Spinal cord (tissue), 10 donors: ENCODE measurements around the gene WWC2. TPM values are rescaled to one million over a fixed set of nuclear protein-coding genes. Genes with fewer than 3 reads are reported as not detected.
A peak's percentile ranks its signal among the peaks of the same experiment; 100 is the strongest.

Experiments
- DNase-seq, 6 donors: peaks; one replicate each; pipeline versions ENCODE4 v3.0.0 to v3.0.0-alpha.2; 2013 to 2015; ENCODE audit warnings: low spot score in 6 of 6, low read depth in 4 of 6
- H3K27ac ChIP-seq: one replicate; pipeline ENCODE4 v1.5.1; 2013; ENCODE audit warnings: low read depth, low read length, control low read depth
- H3K27me3 ChIP-seq: one replicate; pipeline ENCODE4 v1.6.1; 2013; ENCODE audit warnings: low read length; ENCODE audit not compliant: control insufficient read depth, insufficient read depth
- H3K36me3 ChIP-seq: one replicate; pipeline ENCODE4 v1.6.1; 2013; ENCODE audit warnings: low read length; ENCODE audit not compliant: control insufficient read depth, insufficient read depth
- H3K4me1 ChIP-seq: one replicate; pipeline ENCODE4 v1.6.1; 2013; ENCODE audit warnings: low read length; ENCODE audit not compliant: control insufficient read depth, insufficient read depth
- H3K4me3 ChIP-seq: one replicate; pipeline ENCODE4 v1.5.1; 2013; ENCODE audit warnings: low read depth, low read length, control low read depth
- H3K9me3 ChIP-seq: one replicate; pipeline ENCODE4 v1.6.1; 2013; ENCODE audit warnings: low read length; ENCODE audit not compliant: control insufficient read depth, insufficient read depth
- WGBS: methylation state at CpG from one replicate; pipeline ENCODE4 v1.1.5; 2013; ENCODE audit warnings: missing lambda C conversion rate; ENCODE audit not compliant: insufficient coverage; 5-methylcytosine and 5-hydroxymethylcytosine counted together
- polyA plus RNA-seq, 2 donors: library from polyadenylated mRNA; unstranded; fragments of 120-200 nt; gene quantifications; one replicate each; pipeline ENCODE4 v1.2.1, GENCODE V29; 2013; ENCODE audit not compliant: insufficient read length in 2 of 2
- total RNA-seq, 2 donors: library from RNA; depleted of rRNA in 1 of 2; stranded (reverse); fragments of 120-200 nt in 1 of 2; fragments of >200 nt in 1 of 2; gene quantifications; one replicate each; pipeline versions ENCODE4 v1.2.3 to v1.2.4, GENCODE V29; 2013 to 2014
- donor health status: healthy.

The WWC2 gene
- total and polyA plus RNA-seq, 4 donors, result 19.0 to 33.4 (median 25.9) TPM

DNA sequence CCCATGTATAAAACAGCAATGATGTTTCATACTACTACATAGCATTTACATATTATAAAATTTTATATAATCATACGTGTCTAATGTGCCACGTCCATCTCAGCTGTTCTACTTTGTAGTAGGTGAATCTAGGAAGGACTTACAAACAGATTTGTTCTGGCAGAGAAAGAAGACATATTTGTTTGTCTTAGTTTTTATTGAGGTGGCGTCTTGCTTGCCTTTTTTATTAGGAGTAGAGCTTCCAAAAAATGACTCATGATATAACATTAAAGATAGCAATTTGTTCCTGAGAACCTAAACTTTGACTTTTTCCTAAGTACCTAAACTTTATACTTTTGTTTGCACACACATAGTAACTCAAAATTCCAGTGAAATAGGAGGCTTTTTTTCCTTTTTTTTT is 156.4 kb downstream of the WWC2 start:
- no CpG with 5 or more reads among the region's 3 CpGs for WGBS
- Histone ChIP-seq H3K9me3 (no peaks in the 10 kb centered on the region), H3K4me3 (no peak overlapping the region)

DNA sequence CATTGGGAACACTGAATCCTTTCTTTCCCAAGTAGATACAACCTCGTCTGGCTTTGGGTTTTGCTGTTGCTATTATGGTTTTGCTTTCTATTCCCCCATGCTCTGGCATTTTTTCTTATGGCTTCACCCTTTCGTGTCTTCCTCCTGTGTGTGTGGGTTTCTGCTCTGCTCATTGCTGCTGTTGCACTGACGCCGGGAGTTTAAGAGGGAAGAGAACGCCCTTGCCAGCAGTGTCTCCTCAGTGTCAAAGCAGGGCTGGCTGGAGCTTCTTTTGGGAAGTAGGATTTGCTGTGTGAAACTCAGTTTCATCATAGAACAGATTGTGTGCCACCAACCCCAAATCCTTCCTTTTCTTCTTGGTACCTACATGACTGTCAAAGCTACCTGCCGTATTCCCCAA is 157.3 kb downstream of the WWC2 start:
- Histone ChIP-seq H3K4me3 (no peak overlapping the region), H3K36me3 (peaks cover 15% of the 10 kb centered on the region), H3K27me3 (no peaks in the 10 kb centered on the region), H3K27ac (no peak overlapping the region), H3K9me3 (no peaks in the 10 kb centered on the region), H3K4me1 (no peaks in the 10 kb centered on the region)
- whole genome bisulfite sequencing, result 80% methylated on average over 1 of the region's 6 CpGs
- peak in 1 of 6 donors; percentile 16 for DNase-seq

More for the DNA sequence above, 156.4 kb downstream of the WWC2 start:
- Histone ChIP-seq H3K27me3 (no peaks in the 10 kb centered on the region), H3K4me1 (no peaks in the 10 kb centered on the region), H3K27ac (no peak overlapping the region), H3K36me3 (peaks cover 9% of the 10 kb centered on the region)
- DNase-seq, result no peak

DNA sequence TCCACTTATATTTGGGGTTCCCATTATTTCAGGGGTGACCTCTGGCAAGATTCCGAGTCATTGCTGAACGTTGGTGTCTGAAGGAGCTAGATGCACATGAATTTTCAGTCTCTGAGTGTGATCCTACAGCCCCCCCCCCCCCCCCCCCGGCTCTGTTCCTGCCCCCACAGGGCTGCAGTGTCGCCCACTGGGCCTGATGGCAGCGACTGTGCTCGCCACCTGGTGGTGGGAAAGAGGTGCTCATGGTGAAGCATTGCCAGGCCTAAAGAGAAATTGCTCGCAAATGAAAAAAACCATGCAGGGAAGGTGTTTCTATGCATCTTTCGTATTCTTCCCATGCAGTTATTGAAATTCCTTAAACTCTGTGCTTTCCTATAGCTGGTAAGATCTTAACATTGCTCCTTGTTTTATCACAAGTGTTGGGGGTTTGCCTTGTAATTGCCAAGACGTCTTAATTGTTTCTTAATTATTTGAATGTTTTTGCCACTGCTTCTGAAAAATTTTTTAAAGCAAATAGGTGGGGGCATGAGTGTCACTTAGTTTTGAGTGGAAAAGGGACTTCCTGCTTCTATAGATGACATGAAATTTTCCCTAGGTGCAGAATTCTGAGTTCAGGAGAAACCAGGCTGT is 157.8 kb downstream of the WWC2 start:
- H3K4me3 ChIP-seq, result no peak overlapping the region
- no peaks in the 10 kb centered on the region for H3K27me3 ChIP-seq
- no peaks in the 10 kb centered on the region for H3K9me3 ChIP-seq
- H3K36me3 ChIP-seq, result peaks cover 15% of the 10 kb centered on the region
- H3K4me1 ChIP-seq, result no peaks in the 10 kb centered on the region
- DNase-seq, result peak in 2 of 6 donors; percentile 68 to 78
- no peak overlapping the region for H3K27ac ChIP-seq
- no CpG with 5 or more reads among the region's 9 CpGs for WGBS

DNA sequence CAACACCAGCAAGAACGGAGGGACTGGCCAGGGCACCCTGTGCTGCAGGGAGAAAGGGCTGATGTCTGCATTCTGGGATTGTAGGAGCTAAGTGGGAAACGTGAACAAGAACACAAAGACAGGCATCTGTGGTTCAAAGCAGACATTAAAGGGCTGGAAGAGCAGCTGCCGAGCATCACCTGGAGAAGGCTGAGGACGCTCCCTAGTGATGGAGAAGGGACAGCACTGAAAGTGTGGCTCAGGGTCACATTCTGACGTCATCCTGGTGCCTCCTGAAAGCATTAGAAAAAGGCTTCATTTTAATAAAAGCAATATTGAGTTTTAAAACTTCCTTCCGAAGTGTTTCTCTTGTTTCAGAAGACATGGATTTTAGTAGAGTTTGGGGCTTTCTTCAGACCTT is 158.8 kb downstream of the WWC2 start:
- Histone ChIP-seq H3K4me1 (peaks cover 5% of the 10 kb centered on the region), H3K36me3 (peaks cover 12% of the 10 kb centered on the region), H3K9me3 (no peaks in the 10 kb centered on the region), H3K4me3 (no peak overlapping the region), H3K27ac (no peak overlapping the region), H3K27me3 (no peaks in the 10 kb centered on the region)
- peak in 1 of 6 donors; percentile 45 for DNase-seq
- 93% methylated on average over 4 of the region's 6 CpGs for WGBS

DNA sequence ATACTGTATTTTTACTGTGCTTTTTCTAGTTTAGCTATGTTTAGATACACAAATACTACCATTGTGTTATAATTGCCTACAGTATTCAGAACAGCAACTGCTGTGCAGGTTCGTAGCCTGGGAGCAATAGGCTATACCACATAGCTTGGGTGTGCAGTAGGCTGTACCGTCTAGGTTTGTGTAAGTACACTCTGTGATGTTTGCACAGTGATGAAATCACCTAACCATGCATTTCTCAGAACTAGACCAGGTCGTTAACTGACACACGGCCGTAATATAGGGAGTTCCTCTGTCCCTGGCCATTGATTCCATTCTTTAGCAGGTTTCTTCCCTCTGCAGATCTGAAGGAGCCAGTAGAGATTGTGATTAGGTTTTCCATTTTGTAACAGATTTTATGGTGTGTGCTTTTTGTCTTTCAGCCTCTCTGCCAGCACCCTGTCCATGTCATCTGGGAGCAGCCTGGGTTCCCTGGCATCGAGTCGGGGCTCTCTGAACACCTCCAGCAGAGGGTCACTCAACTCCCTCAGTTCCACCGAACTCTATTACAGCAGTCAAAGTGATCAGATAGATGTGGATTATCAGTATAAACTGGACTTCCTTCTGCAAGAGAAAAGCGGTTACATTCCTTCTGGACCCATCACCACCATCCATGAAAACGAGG is 161.6 kb downstream of the WWC2 start:
- no peak for DNase-seq
- Histone ChIP-seq H3K27ac (no peak overlapping the region), H3K4me1 (peaks cover 5% of the 10 kb centered on the region), H3K36me3 (peaks cover 6% of the 10 kb centered on the region), H3K9me3 (no peaks in the 10 kb centered on the region), H3K27me3 (no peaks in the 10 kb centered on the region), H3K4me3 (no peak overlapping the region)
- 86% methylated on average over 6 of the region's 10 CpGs for WGBS

DNA sequence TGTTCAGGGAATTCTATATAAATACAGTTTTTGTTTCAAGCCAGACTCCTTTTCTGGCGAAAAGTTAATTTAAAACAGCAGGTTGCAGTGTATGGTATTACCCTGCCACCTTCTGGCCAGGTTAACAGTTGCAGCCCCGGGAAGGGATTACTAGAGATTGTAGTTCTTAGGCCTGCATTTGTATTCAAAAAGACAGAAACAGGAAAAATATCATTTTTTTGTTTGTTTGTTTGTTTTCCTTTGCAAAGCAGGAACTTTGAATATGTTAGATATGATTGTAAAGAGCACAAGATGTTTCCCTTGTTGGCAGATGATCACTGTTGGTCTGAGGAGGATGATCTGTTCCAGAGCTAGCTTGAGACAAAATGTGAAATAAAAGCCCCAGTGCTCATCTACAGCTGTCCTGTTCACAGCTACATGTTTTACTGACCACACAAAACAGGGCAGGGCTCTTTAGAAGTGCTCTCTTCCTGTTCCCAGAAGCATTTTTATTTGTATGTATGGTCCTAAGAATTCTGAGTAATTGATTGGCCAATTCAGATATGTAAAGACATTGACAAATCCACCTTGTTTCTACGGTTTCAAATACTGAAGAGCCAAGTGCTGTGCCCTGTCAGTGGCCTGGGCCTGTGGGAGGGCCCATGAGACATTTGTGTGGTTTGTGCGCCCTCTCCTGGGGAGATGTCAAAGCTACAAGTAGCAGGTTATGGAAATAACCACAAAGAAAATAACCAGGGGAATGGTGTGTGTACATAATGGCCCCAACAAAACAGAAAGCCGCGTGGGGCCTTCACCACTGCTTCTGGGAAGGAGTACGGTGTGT is 163.1 kb downstream of the WWC2 start:
- Histone ChIP-seq H3K4me1 (peaks cover 5% of the 10 kb centered on the region), H3K27me3 (no peaks in the 10 kb centered on the region), H3K4me3 (no peak overlapping the region), H3K9me3 (no peaks in the 10 kb centered on the region), H3K36me3 (peaks cover 9% of the 10 kb centered on the region), H3K27ac (peak overlapping the region; percentile 18)
- WGBS, result 19% methylated on average over 2 of the region's 7 CpGs
- DNase-seq, result peak in 5 of 6 donors; percentile 47 to 92 (median 61)

DNA sequence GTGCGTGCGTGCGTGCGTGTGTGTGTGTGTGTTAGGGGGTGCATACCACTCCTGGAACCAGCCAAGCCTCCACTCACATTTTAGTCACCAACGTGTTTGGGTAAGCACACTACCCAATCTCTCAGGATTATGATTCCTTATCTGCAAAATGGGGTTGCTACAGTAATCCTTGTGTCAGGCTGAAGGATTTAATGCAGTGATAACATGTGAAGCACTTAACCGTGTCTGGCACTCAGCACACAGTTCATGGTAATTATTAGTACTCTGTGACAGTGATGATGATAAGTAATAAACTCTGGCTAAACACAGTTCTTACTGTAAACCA is 163.7 kb downstream of the WWC2 start:
- Histone ChIP-seq H3K9me3 (no peaks in the 10 kb centered on the region), H3K27ac (no peak overlapping the region), H3K4me1 (peaks cover 5% of the 10 kb centered on the region), H3K4me3 (no peak overlapping the region), H3K27me3 (no peaks in the 10 kb centered on the region), H3K36me3 (peaks cover 9% of the 10 kb centered on the region)
- DNase-seq, result no peak
- WGBS, result 80% methylated on average over 1 of the region's 6 CpGs

DNA sequence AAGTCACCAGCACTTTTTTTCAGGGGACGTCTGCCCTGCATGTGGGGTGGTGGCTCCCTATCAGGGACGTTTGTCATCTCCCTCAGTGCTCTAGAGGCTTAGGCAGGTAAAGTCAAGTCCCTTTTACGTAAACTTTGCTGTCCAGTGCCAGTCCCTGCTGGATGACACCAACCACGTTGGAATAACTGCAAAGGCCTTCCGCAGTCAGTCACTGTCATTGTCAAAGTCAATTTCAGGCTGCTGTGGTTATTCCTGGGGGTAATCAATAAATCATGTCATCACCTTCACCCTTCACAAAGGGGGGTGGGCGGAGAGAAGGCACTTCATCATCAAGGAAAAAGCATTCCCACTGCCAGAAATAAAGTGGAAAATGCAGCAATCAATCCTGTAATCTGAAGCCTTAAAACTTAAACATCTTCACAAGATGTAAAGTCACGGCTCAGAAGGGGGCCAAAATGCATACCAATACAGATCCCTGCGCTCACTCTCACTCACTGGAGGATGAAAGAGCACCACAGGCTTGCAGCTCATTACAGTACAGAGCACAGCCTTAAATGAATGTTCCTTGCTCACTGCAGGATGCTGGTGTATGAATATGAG is 164.8 kb downstream of the WWC2 start:
- Histone ChIP-seq H3K27ac (no peak overlapping the region), H3K27me3 (no peaks in the 10 kb centered on the region), H3K9me3 (no peaks in the 10 kb centered on the region), H3K4me3 (no peak overlapping the region), H3K36me3 (peaks cover 12% of the 10 kb centered on the region), H3K4me1 (peaks cover 5% of the 10 kb centered on the region)
- DNase-seq, result no peak
- WGBS, result 77% methylated on average over 4 of the region's 8 CpGs

DNA sequence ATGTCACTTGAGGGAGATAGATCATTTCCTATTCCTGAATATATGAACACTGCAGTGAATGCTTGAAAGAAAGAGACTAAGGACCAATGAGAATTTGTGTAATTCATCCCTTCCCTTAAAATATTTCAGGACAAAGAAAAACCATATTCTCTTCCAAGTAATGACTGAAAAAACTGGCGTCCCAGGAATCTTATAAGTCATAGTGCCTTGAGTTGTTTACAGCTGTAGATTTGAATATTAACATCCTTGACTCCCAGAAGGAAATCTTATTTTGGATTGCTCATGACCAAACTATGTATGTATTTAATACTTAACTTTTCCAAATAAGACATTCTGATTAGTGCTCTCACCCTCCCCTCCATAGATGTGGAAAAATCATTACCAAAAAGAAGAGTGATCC is 165.6 kb downstream of the WWC2 start:
- WGBS, result no CpG with 5 or more reads among the region's 1 CpG
- no peaks in the 10 kb centered on the region for H3K27me3 ChIP-seq
- no peak for DNase-seq

More for the DNA sequence above, 165.6 kb downstream of the WWC2 start:
- no peaks in the 10 kb centered on the region for H3K9me3 ChIP-seq
- H3K4me3 ChIP-seq, result no peak overlapping the region
- H3K27ac ChIP-seq, result no peak overlapping the region
- peaks cover 12% of the 10 kb centered on the region for H3K36me3 ChIP-seq
- H3K4me1 ChIP-seq, result peaks cover 5% of the 10 kb centered on the region
